SK-MEL-5 (cell line): ENCODE measurements around the gene C3orf18. TPM values are rescaled to one million over a fixed set of nuclear protein-coding genes. Genes with fewer than 3 reads are reported as not detected.

Source experiments
- DNase-seq: peaks from one replicate; pipeline ENCODE4 v3.0.0-alpha.2; 2016; ENCODE audit warnings: low read depth, low spot score
- in situ Hi-C: cut with HindIII; loops from 2 replicates; pipeline ENCODE4 v1.10.0; 2016; ENCODE audit warnings: low sequenced_read_pairs, high pct_unique_total_duplicates, low pct_unique_long_range_greater_than_20kb
- total RNA-seq: library from RNA; depleted of rRNA; stranded (reverse); fragments of >200 nt; shearing (Covaris generic); gene quantifications from 2 replicates; pipeline ENCODE4 v1.2.3, GENCODE V29; 2014

C3orf18 gene
- total RNA-seq, 1 experiment from 2014 or later = 4.0 TPM

DNA sequence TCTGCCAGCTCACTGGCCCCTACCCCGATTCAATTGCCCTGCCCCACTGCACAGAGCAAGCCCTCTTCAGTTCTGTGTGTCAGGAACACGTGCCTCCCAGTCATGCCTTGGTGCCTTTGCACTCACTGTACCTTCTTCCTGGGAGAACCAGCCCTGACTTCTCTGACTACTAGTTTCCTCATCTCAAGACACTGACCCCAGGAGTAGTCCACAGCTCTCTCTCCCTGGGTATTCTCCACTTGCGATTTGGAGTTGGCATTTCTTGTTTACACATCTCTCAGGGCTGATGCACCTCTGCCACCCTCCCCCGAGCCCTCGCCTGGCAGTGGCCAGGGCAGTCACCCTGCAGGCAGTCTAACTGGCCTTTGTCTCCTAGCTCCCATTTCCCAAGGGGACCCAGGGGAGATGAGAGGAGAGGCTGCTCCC, 38.4 kb upstream of the C3orf18 start:
- peak; percentile 58 for DNase-seq
- in situ Hi-C loops = no loop called here

DNA sequence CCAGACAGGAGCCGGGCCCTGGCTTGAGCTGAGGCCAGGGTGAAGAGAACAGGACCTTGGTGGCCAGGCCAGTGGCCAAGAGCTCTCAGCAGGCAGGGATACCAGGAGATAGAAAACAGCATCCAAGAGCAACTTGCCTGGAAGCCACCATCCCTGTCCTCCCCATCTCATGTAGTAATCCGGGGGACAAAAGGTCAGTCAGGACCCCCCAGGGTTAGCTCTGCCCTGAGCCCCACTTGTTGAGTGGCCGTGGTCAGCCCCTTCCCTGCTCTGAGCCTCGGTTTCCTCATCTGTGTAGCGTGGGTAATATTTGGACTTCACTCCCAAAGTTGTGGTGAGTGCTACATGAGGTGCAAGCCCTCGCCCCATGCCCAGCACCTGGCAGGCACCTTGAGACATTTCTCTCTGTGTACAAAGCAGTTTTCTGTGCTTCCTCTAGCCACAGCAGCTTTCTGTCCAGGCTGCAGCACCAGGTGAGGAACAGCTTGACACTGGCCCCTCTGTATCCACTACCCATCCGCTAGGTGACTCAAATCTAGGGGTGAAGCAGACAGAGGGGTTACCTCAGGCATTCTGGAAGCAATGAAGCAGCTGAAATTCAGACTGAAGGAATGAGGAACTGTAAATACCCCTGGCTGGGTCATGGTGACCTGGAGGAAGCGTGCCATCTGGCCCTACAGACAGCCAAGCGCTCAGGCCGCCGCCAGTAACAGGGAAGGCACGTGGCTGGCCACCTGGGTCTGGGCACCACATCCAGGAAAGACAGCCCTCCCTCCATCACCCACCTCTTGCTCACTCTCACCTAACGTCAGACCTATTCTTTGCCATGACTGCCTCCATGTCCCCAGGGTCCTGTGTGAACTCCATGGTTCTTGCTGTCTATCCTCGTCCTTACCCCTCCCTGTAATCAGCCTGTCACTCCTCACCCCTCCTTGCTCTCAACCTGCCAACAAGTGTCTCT, 37.4 kb upstream of the C3orf18 start:
- in situ Hi-C loops = no loop called here
- no peak for DNase-seq

DNA sequence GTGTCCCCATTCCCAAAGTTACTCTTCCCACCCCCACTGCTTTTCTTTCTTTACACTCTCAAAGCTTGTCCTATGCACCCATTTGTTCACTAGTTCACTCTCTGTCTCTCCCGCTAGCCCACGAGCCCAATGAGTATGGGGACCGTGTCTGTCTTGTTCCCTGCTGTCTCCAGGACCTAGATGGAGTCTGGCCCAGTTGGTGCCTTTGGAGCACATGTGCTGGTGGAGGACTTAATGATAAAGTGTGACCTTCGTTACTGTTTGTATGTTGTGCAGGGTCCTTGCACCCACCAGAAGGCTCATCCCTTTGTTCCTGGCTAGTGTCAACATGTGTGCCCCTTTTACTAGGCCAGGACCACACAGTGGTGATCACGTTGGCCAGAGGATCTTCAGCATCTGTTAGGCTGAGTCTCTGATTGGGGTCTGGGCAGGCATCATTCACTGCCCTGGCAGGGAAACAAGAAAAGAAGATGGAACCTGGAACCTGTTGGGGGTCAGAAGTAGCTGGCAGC, 36.6 kb upstream of the C3orf18 start:
- in situ Hi-C loops = no loop called here
- DNase-seq = no peak

DNA sequence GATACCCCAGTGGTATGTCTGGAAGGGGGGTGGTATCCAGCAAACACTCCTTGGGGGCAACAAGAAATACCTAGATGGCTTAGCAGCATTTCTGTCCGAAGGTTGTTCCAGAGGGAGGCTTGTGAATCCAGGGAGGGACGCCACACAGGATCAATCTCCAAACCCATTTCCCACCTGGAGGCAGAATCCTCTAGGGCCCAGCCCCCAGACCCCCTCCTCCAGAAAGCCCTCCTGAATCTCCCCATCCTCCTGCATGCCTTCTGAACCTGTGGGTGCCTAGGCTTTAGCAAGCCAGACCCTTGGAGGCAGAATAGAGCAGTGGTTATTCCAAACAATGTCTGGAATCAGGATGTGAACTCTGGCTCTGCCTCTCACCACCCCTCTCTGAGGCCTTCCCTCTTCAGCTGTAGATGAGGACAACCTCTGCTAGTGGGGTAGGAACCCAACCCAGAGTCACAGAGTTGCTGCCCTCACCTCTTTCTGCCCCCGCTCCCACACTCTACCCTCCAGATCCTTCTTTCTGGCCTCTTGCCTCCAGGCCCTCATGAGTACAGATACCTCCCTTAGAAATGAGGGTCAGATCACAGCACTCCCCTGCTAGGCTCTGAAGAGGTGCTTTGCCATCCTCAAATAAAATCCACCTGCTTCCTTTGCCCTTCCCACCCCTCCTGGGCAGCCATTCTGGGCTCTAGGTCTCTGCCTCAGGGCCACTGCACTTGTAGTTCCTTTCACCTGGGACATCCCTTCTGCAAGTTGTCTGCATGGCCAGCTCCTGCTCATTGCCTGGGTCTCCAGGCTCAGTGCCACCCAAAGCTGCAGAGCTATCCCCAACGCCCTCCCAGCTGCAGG, 35.9 kb upstream of the C3orf18 start:
- no peak for DNase-seq
- in situ Hi-C loops = no loop called here

DNA sequence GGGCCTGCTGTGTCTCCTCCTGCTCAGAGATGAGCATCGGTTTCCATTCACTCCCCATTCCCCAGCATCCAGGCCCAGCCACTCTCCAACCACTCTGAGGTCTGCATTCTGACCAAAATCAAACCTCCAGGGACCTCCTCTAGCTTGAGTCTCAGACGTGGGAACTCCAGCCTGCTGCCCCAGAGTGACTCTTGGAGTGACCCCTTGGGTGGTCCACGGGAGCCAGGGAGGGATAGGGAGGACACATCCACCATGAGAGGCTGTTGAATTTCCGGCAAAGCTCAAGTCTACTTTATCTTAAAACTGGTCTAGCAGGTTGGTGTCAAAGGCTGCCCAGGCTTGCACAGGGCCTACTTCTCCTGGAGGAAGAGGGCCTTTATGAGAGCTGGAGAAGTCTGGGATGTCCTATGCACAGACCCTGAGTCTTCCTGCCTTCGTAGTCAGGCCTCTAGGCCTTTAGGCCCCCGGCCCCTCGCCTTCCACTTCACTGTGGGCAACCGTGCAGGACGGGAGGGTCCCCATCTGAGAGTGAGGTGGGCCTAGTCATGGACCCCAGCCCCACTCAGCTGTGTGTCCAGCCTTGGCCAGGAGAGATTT, 35.1 kb upstream of the C3orf18 start:
- no peak for DNase-seq
- in situ Hi-C loops = no loop called here

DNA sequence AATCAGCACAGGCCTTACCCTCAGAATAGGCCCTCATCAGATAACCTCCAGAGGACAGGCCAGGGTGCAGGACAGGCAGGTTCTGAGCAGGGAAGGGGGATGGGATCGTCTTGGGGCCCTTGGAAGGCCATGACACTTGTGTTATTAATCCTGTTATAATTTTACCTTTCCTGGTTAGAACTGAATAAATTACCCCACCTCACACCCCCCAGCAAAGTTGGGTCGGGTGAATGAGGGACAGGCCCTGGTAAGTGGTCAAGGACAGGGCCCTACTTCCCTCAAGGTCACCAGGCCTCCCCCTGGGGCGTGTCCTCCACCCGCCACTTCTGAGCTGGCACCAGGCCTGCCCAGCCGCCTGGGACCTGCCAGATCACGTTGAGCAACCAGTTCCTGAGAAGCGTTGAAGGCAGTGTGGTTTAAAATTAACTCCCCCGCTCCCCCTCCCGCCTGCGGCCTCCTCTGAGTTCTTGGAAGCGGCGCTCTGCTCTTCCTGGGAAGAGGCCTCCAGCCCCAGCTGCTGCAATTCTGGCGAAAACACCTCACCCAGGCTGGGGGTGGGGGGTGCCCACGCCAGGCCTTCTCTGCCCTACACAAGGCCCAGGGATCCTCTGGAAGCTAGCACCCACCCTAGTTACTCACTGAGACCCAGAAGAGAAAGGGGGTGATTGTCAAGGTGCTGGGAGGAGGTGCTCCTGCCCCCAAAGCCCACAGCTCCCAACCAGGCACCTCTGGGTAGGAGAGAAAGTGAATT, 33.5 kb upstream of the C3orf18 start:
- DNase-seq = peak; percentile 27
- in situ Hi-C loops = no loop called here

DNA sequence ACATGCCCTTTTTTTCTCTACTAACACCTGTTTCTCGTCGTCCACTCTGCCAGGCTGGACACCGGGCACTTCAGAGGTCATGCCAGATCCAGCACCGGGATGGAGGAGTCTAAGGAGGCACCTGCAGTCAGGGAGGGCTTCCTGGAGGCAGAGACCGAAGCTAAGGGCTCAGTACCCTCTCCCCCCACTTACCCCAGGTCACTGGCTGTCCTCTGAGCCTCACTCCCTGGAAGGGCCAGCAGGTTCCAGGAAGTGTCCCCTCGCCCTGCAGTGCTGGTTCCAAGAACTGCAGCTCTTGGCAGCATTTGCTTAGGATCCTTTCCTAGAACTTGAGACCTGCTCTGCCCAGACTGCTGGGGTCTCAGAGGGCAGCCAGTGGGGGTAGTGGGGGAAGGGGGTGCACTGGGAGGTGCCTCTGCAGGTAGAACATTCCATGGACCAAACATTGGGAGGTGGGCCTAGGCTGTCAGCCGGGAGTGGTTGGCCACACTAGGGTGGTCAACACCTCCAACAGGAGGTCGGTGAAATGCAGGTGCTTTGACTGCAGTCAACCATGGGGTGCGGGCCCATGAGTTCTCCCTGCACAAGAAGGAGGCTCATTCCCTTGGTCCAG, 32.7 kb upstream of the C3orf18 start:
- in situ Hi-C loops = no loop called here
- no peak for DNase-seq

DNA sequence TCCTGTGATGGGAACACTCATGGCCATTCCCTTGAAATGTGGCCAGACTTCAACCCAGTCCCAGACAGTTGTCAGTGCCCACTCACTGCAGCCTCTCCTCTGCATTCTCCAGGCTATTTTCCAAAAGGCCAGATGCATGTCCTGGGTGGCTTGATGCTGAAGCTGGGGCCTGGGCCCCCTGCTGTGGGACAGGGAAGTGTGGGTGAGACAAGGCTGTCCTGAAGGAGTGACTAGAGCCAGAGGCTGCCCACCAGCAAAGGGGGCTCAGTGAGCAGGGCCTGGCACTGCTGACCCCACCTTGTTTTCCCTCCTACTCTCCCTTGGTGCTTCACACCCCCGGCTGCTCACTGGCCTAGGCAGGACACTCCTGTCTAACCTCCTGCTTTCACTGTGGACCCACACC, 32.2 kb upstream of the C3orf18 start:
- in situ Hi-C loops = no loop called here
- no peak for DNase-seq

DNA sequence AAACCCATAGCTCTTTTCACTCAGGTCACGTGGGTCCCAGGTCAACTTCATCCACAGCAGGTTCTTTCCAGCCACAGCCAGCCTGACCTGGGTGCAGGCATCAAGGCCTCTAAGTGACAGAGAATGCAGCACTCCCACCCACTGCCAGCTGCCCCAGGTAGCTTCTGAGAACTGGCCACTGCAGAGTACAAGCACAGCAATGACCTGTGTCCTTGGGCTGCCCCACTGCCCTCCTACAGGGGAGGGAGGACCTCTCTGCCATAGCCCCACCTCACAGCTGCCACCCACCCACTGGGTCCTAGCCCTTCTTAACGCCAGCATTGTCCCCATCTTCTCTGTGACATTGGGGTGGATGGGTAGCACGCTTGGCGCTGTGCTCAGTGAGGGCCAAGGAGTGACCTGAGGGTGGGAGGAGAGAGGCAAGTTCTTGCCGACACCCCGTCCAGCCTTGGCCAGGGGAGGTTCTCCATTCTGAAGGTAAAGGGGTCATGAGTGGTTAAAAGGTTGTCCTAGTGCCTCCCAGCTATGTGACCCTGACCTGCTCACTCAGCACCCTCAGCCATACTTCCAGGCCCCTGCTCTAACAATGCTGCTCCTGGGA, 31.7 kb upstream of the C3orf18 start:
- in situ Hi-C loops = no loop called here
- DNase-seq = no peak

DNA sequence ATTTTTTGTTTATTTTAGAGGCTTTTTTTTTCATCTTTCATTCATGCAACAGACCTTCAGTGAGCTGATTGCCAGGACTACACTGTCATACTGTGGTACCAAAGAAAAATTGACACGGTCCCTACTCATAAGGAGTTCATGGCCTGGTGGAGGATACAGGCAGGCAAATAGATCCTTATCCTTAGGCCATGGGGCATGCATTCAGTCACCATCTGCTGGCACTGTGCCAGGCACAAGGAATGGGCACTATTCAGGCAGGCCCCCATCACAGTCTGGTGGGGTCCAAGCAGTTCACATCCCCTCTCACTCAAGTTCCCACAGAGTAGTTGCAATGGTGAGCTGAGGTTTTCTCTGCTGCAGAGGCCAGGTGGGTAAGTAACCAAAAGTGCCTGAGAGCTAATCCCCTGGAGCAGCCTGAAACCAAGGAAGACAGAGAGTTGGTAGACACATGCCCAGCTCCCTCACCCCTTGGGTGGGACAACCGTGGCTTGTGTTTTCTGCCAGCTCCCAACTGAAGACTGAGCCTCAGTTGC, 26.8 kb upstream of the C3orf18 start:
- in situ Hi-C loops = no loop called here
- DNase-seq = no peak

DNA sequence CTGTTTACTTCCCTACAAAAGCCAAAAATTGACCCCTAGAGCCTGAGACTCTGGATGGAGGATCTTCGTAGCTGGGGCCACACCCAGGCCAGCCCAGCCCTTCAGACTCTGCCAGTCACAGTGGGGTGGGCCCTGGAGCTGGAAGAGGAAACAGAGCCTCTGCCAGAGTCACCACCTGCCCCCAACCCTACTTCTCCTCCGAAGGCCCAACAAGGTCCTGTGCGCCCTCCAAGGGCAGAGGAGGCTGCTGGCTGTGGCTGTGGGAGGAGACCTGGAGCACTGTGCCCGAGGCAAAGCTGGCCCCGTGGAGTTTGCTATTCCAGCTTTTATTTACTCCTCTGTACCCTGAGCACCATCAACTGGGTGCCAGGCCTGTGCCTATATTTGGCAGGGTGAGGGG, 25.0 kb upstream of the C3orf18 start:
- no peak for DNase-seq
- in situ Hi-C loops = no loop called here

DNA sequence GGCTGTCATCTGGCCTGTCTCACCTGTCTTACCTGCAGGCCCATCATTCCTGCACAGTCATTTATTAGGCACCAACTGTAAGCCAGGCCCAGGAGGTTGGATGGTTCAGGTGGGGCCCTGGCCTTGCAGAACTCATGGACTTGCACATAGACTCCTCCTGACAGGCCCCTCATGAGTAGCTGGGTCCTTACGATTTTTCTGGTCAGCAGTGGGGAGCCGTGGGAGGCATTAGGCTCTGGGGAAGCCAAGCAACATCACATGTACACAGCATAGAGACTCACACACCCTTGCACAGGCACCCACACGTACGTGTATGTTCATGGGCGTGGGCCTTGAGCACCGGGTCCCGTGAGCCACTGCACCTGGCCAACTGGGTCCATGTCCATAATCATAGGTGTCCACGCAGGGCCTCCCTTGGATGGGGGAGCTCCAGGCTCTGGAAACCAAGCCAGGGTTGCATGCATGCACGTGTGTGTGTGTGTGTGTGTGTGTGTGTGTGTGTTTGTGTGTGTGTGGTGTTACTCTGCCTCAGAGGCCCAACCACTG, 23.7 kb upstream of the C3orf18 start:
- in situ Hi-C loops = no loop called here
- no peak for DNase-seq

DNA sequence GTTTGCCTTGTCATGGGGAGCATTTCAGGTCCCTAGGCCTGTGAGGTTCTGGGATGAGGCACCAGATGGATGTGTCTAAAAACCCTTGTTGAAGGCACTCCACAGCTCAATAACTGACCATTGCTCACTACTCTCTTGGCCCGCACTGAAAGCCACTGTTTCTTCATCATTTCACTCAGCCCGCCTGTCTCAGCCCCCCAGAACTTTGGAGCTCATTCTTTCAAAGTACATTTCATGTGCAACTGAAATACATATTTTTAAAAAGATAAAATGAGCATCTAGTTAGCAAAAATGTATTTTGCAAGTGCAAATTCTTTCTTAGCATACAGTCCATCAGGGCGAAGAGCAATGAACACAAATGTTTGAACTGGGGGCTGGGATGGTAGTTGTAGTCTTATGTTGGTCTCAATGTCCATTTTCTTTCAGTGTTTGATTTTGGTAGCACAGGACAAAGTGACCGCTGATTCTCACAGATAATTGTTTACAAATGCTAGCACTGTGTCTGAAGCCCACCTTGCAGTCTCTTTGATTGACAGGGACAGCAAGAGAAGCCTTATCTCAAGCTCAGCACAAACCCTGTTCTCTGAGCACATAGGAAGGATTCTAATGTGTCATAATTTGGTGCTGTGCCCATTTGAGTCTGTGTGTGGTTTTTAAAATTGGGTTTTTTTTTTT, 21.3 kb upstream of the C3orf18 start:
- DNase-seq = no peak
- in situ Hi-C loops = no loop called here

DNA sequence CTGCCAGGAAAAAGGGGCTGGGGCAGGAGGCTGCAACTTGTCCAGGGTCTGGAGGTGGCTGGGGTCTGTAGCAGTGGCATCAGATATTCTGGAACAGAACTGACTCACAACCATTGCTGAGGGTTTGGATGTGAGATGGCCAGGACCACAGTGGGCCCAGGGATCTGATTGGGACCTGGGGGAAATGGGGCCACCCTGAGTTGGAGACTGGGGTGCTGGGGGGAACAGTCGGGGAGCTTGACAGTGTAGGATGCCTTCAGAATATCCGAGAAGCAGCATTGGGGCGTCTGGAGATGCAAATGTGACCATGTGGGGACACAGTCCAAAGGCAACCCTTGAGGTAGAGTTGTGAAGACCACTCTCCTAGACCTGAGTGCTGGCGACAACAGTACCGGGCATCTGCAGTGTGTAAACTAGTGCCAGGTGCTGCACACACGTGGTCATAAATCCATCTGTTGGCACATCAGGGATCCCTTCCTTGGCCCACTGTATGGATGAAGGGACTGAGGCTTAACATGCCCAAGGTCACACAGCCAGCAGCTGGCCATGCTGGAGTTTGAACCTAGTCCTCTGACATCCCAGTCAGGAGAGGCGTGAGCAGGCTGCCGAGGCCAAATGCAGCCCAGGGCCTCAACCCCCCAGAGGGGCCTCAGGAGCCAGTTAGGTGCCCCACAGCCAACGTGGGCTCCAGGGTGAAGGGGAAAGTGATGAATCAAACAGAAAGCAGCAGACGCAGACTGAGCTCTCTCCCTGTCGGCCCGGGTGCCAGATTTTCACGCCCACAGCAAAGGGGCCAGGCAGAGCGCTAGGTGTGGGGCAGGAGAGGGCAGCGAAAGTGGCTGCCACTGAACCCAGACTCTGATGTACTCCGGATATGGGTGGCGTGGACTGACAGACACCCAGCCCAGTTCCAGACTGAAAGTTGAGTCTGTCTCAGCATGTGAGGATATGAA, 20.5 kb upstream of the C3orf18 start:
- DNase-seq = no peak

DNA sequence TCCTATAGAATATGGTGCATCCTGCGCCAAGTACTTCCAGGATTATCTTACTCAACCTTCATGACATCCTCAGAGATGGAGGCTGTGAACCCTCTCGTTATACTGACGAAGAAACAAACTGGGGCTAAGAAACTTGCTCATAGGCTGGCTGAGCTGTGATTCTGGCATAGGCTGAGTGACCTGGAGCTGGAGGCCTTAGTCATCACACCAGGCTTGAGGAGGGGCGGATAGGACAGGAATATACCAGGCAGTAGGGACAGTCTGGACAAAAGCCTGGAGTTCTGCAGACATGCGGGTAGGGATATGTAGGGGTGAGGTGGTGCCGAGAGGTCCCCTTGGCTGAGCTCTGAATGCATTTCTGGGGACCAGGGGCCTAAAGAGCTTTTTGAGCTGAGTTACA, 19.8 kb upstream of the C3orf18 start:
- in situ Hi-C loops = no loop called here
- no peak for DNase-seq

More for the DNA sequence above, 20.5 kb upstream of the C3orf18 start:
- in situ Hi-C loops = no loop called here
